Posterior vena cava (tissue), 2 donors: Measurements from ENCODE around the gene KCNMA1. TPM values are rescaled to one million over a fixed set of nuclear protein-coding genes. Genes with fewer than 3 reads are reported as not detected.
"Not testable (repeated sequence)": the region's sequence is repeated elsewhere in the genome, so short reads cannot be mapped to it uniquely, and the experiment has no call there.

Experiments used
- DNase-seq: peaks from one replicate; pipeline ENCODE4 v3.0.0-alpha.2; 2020; ENCODE audit warnings: low spot score
- intact Hi-C, 2 donors: fragments of 100-400 bp; cut with DNase I; formaldehyde crosslinking; loops; one replicate each; pipeline versions ENCODE4 v1.14.1 to v1.14.2; 2022 to 2023
- total RNA-seq, 2 donors: library from RNA; stranded (reverse); fragmentation: NEBNext Ultra II Directional; extraction: Animal tissue kit (Norgen Biotek cat#: 25700); gene quantifications; one replicate each; pipeline ENCODE4 v1.2.1, GENCODE V29; 2021
- donor health status: DM: yes; HTN: yes; CAD: no.
- donor health status: DM: yes; HTN: yes; CAD: no.

The KCNMA1 gene
- total RNA-seq, 2 donors from 2014 or later = 99.7 to 117 TPM

- intact Hi-C loops = loop anchor here in 1 of 2 donors (10.0 kb wide), 1 partner anchor 206 kb away; the partner anchor contains the start of gene KCNMA1
Measured at GRCh38 chr10:77428691-77429395, 208.8 kb downstream of the KCNMA1 start.

GRCh38 chr10:77424257-77424656 lies 213.4 kb downstream of the KCNMA1 start:
- DNase-seq = no peak
- intact Hi-C loops = loop anchor here in 1 of 2 donors (10.0 kb wide), 1 partner anchor 211 kb away; the partner anchor contains the start of gene KCNMA1

More at GRCh38 chr10:77428691-77429395, 208.8 kb downstream of the KCNMA1 start:
- DNase-seq = peak; percentile 90

GRCh38 chr10:77422491-77423338 lies 214.9 kb downstream of the KCNMA1 start:
- no peak for DNase-seq
- intact Hi-C loops = loop anchor here in 1 of 2 donors (10.0 kb wide), 1 partner anchor 212 kb away; the partner anchor contains the start of gene KCNMA1

- DNase-seq = no peak
- intact Hi-C loops = loop anchor here in 1 of 2 donors (10.0 kb wide), 1 partner anchor 213 kb away; the partner anchor contains the start of gene KCNMA1
Measured at GRCh38 chr10:77421591-77421990, 216.0 kb downstream of the KCNMA1 start.

GRCh38 chr10:77420947-77421523 lies 216.6 kb downstream of the KCNMA1 start:
- no peak for DNase-seq
- intact Hi-C loops = loop anchor here in 1 of 2 donors (10.0 kb wide), 1 partner anchor 214 kb away; the partner anchor contains the start of gene KCNMA1

GRCh38 chr10:77419979-77420378 lies 217.6 kb downstream of the KCNMA1 start:
- intact Hi-C loops = loop anchor here in 1 of 2 donors (10.0 kb wide), 1 partner anchor 215 kb away; the partner anchor contains the start of gene KCNMA1
- DNase-seq = no peak

GRCh38 chr10:77419056-77419455 lies 218.6 kb downstream of the KCNMA1 start:
- no peak for DNase-seq
- intact Hi-C loops = no loop called here

GRCh38 chr10:77417806-77418640 lies 219.6 kb downstream of the KCNMA1 start:
- intact Hi-C loops = no loop called here
- DNase-seq = peak; percentile 89

- no peak for DNase-seq
- intact Hi-C loops = no loop called here
Measured at GRCh38 chr10:77417359-77417758, 220.2 kb downstream of the KCNMA1 start.

GRCh38 chr10:77416311-77417135 lies 221.1 kb downstream of the KCNMA1 start:
- intact Hi-C loops = no loop called here
- no peak for DNase-seq

- intact Hi-C loops = no loop called here
Measured at GRCh38 chr10:77415313-77415960, 222.2 kb downstream of the KCNMA1 start.

GRCh38 chr10:77413231-77413630 lies 224.4 kb downstream of the KCNMA1 start:
- intact Hi-C loops = loop anchor here in 1 of 2 donors (5.0 kb wide), 1 partner anchor 229 kb away; no protein-coding TSS in a partner anchor
- DNase-seq = no peak

More at GRCh38 chr10:77415313-77415960, 222.2 kb downstream of the KCNMA1 start:
- no peak for DNase-seq

- intact Hi-C loops = loop anchor here in 1 of 2 donors (5.0 kb wide), 1 partner anchor 230 kb away; no protein-coding TSS in a partner anchor
- not testable (repeated sequence) for DNase-seq
Measured at GRCh38 chr10:77412573-77413133, 225.0 kb downstream of the KCNMA1 start.

GRCh38 chr10:77411805-77412204 lies 225.8 kb downstream of the KCNMA1 start:
- no peak for DNase-seq
- intact Hi-C loops = loop anchor here in 1 of 2 donors (5.0 kb wide), 1 partner anchor 230 kb away; no protein-coding TSS in a partner anchor

- intact Hi-C loops = loop anchor here in 1 of 2 donors (5.0 kb wide), 1 partner anchor 232 kb away; no protein-coding TSS in a partner anchor
- DNase-seq = no peak
Measured at GRCh38 chr10:77410523-77410922, 227.1 kb downstream of the KCNMA1 start.

GRCh38 chr10:77409697-77410471 lies 227.7 kb downstream of the KCNMA1 start:
- no peak for DNase-seq
- intact Hi-C loops = loop anchor here (5.0 to 10.0 kb wide), 2 partner anchors 232 to 615 kb away; no protein-coding TSS in a partner anchor
